ENCODE data around the gene RBMS1.

Gene RBMS1

DNA sequence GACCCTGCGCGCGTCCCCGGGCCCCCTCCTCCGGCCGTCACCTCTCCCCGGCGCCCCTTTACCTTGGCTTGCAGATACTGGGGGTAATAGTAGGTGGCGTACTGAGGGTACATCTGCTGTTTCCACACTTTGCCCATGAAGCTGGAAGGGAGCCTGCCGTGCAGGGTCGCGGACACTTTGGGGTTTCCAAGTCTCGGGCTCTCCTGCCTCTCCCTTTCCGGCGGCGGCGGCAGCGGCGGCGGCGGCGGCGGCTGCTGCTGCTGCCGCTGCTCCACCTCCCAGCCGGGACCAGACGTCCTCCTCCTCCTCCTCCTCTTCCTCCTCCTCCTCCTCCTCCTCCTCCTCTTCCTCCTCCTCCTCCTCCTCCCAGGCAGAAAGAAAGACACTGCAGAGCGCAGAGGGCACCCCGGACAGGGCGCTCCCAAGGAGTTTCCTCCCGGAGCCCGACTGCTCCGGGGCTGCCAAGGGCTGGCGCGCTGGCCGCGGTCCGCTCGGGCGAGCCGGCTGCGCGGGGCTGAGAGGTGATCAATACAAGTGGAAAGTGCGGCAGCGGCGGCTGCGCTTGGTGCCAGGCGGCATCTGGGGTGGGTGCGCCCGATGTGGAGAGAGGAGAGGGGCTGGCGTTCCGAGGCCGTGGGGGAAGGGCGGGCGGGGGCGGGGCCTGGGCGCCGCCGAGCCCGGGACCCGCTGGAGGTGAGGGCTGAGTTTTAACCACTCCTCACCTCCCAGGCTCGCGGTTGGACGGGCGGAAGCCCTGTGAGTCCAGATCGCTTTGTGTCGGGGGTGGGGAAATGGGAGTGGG, at the start of gene RBMS1:
RBMS1 (minus strand) TSS at position 581 of the 802 bp plus-strand sequence; CDS start at position 137, 444 bp downstream.
- peak; percentile 14 for DNase-seq (ENCODE audit: low read depth)

DNA sequence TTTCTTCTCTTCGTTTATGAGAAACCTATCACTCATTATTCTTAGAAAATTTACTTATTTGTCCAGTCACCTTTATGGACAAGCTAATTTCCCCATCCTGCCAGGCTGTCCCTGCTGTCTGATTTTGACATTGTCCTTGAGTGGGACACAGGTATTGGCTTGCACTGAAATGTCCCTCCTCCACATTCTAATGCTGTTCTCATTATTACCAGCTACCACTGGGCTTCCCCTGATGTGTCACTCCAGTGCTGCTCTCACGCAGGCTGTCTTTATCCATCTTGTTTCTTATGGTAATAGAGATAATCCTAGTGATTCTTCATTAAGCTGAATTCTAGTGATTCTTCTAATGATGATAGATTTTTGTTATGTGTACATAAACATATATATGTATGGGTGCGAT, 48.1 kb upstream of the RBMS1 start:
- DNase-seq (ENCODE audit: low read depth) = no peak

DNA sequence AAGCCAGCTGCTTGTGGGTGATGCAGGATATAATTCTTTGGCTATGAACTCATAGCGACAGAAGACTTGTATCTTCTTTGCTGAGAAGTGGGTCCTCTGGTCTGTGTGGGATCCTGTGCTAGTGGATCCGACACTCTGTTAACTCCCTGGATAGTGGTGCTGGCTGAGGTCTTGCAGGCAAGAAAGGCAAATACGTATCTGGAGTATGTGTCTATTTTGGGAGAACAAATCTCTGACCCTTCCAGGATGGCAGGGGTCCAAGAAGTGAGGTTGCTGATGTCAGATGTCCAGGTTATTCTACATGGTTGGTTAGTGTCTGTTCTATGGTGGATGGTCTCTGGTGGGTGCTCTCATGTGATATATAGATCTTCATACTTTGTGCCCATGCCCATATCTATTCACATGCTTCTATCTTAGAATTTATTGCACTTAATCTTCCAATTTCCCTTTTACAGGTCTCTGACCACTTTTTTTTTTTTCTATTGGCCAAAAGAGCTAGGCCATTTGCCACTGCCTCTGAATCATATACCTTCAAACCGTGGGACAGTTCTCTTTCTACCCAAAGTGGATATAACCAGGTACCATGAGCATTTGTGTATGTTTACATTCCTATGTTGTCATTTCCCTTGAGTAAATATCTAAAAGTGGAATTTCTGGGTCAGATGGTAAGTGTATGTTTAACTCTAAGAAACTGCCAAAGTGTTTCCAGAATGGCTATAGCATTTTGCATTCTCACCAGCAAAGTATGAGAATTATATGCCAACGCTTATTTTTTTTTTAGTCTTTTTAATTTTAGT, 45.1 kb upstream of the RBMS1 start:
- no peak for DNase-seq (ENCODE audit: low read depth)

DNA sequence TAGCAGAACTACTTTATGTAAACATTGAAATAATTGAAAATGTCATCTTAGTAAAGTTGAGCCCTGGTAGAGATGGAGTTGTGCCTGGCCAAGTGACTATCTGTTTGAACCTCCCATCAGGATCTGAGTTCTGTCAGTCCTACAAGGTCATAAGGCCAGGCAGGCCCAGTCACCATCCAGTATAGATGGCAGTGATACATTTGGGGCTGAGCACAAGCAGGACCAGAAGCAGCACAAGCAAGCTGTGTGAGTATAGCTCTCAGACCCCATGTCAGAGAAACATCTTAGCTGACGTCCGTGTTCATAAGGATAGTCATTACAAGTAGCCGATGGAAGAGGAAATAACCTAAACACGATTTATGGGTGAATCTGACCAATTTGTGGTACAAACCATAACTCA, 44.5 kb upstream of the RBMS1 start:
- no peak for DNase-seq (ENCODE audit: low read depth)

- no peak for DNase-seq (ENCODE audit: low read depth)
These were observed 41.4 kb upstream of the RBMS1 start for GRCh38 chr2:160534996-160535395.

GRCh38 chr2:160534249-160534648, 40.6 kb upstream of the RBMS1 start:
- DNase-seq (ENCODE audit: low read depth) = no peak

DNA sequence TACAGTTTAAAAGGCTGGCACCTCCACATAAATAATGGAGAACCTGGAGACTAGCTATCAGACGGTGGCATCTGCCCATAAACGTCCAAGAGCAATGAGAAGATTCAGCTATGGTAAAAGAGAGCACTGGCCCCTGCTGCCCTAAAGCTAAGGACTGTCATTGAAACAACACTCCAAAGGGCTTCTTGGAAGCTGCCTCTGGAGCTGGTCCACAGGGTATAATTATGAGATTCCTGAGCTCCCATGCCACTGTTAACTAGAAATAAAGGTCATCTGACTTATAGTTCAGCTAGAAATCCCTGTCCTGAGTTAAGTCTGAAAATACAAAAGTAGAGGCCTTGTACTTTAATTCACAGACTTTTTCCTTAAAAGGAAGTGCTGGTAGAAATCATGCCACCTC, 39.9 kb upstream of the RBMS1 start:
- no peak for DNase-seq (ENCODE audit: low read depth)

GRCh38 chr2:160532388-160532787, 38.8 kb upstream of the RBMS1 start:
- no peak for DNase-seq (ENCODE audit: low read depth)

GRCh38 chr2:160522951-160523710, 29.5 kb upstream of the RBMS1 start:
- DNase-seq (ENCODE audit: low read depth) = no peak

DNA sequence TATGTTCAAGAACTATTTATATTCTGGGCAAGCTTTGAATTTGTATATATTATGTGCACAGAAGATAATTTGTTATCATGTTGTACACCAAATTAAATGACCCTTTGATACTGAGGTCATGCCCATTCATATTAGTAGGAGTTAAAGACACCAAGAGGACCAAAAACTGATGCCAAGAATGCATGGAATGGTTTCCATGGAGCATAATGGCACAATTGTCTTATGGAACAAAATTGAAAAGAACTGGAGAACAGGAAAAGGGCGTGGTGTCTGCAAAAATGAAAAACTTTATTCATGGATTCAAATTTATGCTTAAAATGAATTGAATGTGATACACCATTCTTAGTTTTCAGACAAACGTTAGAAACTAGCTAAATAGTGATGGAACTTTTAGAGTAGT, 24.1 kb upstream of the RBMS1 start:
- DNase-seq (ENCODE audit: low read depth) = no peak

DNA sequence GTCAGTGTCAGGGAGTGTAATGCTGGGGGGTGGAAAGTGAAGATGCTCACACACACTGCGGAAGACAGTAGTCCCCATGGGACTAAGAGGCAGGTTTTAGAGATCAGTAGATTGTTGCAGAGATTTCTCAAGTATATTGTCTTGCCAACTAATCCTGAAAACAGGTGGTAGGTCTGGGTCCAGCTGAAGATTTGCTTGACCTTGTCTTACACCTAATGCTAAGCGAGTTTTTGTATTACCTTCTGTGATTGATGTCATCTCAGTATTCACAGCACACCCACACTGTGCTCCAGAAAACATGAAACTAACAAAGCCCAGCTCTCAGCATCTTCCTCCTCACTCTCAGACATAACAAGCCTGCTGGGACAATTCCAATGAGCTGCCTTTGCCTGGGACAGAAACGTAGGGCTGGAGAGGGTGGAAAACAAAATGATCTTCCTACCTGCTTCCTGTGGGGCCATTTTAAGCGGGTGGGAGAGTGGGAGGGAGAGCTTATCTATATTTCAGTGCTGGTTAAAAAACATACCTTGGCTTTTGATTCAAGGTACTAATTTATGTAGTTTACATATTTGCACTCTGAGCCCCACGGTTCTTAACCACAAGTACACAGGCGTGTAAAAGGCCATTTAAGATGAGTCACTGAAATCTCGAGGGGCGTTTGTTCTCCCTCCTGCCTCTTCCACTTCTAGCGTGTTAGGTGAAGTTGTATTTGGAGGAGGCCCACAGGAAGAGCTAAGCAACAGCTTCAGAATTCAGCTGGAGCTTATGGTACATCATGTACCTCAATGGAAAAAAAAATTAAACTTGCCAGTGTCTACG, 23.1 kb upstream of the RBMS1 start:
- DNase-seq (ENCODE audit: low read depth) = no peak

GRCh38 chr2:160515120-160515519, 21.5 kb upstream of the RBMS1 start:
- no peak for DNase-seq (ENCODE audit: low read depth)

GRCh38 chr2:160513120-160513519, 19.5 kb upstream of the RBMS1 start:
- no peak for DNase-seq (ENCODE audit: low read depth)

- no peak for DNase-seq (ENCODE audit: low read depth)
These were observed 18.9 kb upstream of the RBMS1 start for GRCh38 chr2:160512491-160512890.

DNA sequence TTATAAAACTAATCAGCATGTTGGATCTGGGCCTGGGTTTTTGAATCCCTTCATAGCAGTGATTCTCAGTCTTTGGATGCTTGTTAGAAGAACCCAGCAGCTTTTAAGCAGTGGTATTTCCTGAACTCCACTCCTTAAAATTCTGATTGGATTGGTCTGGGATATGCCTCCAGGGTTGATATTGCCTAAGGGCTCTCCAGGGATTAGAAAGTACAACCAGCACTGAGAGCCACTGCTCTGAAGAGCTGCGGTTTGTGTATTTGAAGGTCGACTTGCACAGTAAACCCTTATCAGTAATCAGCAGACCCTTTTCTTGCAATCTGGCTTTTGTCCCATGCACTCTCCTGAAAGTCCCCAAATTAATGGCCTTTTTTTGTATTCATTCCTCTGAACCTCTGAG, 17.0 kb upstream of the RBMS1 start:
- DNase-seq (ENCODE audit: low read depth) = no peak

- no peak for DNase-seq (ENCODE audit: low read depth)
These were observed 15.4 kb upstream of the RBMS1 start for GRCh38 chr2:160509016-160509415.

- no peak for DNase-seq (ENCODE audit: low read depth)
These were observed 13.9 kb upstream of the RBMS1 start for GRCh38 chr2:160507464-160507863.

DNA sequence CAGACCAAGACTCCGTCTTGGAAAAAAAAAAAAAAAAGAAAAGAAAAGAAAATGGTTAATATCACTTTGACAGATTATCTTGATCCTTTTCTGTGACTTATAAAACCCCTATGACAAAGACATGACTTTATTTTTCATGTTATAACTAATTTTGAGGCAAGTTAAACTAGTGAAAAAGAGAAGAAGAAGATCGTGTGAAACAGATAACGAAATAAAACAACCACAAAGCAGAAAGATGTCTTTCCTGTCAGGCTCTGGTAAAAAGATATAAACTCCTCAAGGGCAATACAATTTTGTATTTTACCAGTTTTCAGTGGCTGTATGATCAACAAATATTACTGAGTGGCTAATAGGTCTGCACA, 13.4 kb upstream of the RBMS1 start:
- no peak for DNase-seq (ENCODE audit: low read depth)

- no peak for DNase-seq (ENCODE audit: low read depth)
These were observed 12.9 kb upstream of the RBMS1 start for GRCh38 chr2:160506371-160507045.

- DNase-seq (ENCODE audit: low read depth) = no peak
These were observed 11.6 kb upstream of the RBMS1 start for GRCh38 chr2:160505256-160505655.

GRCh38 chr2:160502478-160502877, 8.9 kb upstream of the RBMS1 start:
- DNase-seq (ENCODE audit: low read depth) = no peak

Measured in stimulated activated CD8-positive, alpha-beta memory T cell treated with anti-CD3 and anti-CD28 coated beads, Interleukin-15, amount 100 ng/mL, for 1 hour (primary cell).